Measurements from ENCODE around the gene OSBPL10.

GRCh38 chr3:31948280-31948679 lies 32.8 kb downstream of the OSBPL10 start:
- TF ChIP-seq CTCF (conservative IDR thresholded peaks at IDR 0.05 in 1 of 2, IDR thresholded peaks at IDR 0.05 in 1 of 2; ENCODE audit: extremely low read depth in 1 of 2, insufficient read depth in 1 of 2, low read depth in 1 of 2, low read length in 2 of 2): no peak
- TF ChIP-seq EZH2 (IDR thresholded peaks at IDR 0.05; ENCODE audit: borderline replicate concordance, low read length): no peak

Data from mammary epithelial cell (primary cell).